Breast epithelium (tissue), 3 donors: Measurements from ENCODE around the gene KRT76.

Experiments
- CTCF ChIP-seq, 3 donors: fragments of 450-650 bp; IDR thresholded peaks; one replicate each; pipeline ENCODE4 v1.5.1; 2016 to 2017; ENCODE audit warnings: antibody characterized with exemption in 3 of 3, mild to moderate bottlenecking in 3 of 3, moderate library complexity in 3 of 3
- POLR2A ChIP-seq: fragments of 450-650 bp; IDR thresholded peaks from one replicate; pipeline ENCODE4 v1.6.1; 2016; ENCODE audit warnings: antibody characterized with exemption, mild to moderate bottlenecking, moderate library complexity

GRCh38 chr12:52760623-52761022, 16.5 kb downstream of the KRT76 start:
- TF ChIP-seq CTCF (IDR thresholded peaks at IDR 0.05) (no peak), POLR2A (no peak)
